ENCODE results near the gene SLC2A13.
"Not testable (repeated sequence)": the region's sequence is repeated elsewhere in the genome, so short reads cannot be mapped to it uniquely, and the experiment has no call there.

SLC2A13 gene

DNA sequence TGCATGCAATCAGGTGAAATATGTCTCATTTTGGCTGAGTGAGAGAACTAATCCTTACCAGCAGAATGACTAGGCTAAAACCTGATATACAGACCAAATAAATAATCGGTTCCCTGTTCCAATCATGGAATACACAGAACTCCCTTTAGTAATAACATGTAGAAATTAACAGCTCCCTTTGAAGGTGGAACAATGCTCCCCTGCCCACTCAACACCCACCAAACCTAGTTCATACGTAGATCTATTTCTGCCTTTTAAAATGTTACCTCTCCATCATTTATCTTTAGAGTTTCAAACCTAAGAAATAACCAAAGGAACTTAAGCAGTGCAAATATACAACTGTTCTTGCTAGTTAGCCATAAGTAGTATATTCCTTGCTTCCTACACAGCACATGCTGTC lies 332.6 kb downstream of the SLC2A13 start:
- in situ Hi-C loops (cut with MboI; ENCODE audit: low sequenced_read_pairs): no loop called here

DNA sequence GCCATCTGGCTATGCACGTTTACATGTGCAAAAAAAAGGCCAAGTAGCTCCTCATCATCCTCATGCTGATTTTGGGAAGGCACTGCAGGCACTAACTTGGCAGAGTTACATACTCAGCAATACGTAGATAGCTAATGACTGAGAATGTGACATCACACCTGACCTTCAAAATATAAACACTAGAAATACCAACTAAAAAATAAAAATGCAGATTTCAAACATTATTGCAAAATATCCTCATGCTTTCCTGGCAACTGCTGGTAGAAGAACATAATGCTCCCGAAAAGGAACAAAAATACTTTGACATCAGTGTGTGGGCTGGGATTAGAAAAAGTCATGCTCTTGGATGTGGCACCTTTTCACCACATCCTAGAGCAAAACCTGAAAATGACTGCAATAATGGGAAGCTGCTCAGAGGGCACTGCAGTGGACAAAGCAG lies 333.0 kb downstream of the SLC2A13 start:
- in situ Hi-C loops (cut with MboI; ENCODE audit: low sequenced_read_pairs): no loop called here

DNA sequence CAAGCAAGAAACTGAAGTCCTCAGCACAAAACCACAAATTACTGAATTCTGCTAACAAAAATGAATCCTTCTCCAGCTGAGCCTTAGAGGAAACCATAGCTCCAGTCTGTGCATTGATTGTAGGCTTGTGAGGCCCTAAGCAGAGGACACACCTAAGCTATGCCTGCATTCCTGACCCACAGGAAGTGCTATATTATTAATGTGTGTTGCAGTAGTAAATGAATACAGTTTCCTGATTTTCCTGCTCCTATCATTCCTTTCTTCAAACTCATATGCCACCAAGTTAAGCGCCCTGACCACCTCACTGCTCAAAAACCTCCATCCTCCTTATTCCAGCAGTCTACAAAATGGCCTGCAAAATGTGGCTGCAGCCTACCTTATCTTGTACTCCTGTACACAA lies 334.4 kb downstream of the SLC2A13 start:
- in situ Hi-C loops (cut with MboI; ENCODE audit: low sequenced_read_pairs): no loop called here

DNA sequence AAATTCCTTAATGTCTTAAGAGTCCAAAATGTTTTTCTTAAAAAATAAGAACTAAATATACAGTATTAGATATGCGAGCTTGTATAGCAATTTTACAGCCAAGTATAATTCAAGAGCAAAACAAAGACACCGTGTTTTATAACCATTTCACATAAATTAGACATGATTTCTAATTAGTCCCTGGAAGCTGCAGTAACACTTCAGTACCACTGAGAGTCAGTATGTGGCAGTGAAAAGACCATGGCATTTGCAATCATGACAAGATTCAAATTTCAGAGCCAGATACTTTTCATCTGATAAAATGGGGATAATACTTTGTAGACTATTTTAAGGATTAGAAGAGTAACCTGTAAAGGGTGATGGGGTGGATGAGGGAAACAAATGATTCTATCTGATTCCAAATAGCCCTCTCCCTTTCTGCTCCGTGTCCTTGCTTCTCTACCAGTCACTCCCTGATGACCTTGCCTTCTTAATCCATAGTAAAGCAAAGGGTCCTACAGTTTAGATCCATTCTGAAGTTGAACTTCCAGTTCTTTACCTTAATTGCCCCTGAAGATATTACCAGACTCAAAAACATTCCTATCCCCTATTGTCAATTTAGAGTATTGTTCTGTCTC lies 340.8 kb downstream of the SLC2A13 start:
- in situ Hi-C loops (cut with MboI; ENCODE audit: low sequenced_read_pairs): no loop called here

DNA sequence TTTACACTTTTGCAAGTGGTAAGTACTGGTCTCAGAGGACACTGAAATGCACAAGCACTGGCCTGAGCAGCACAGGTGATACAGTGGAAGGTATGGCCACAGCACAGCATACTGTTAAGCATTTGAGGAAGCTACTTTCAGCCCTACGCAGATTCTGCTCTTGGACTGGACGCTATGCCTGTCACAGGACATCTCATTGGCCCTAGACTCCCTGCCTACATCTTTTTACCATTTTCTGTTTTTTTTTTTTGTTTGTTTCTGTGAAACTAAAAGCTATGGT lies 342.1 kb downstream of the SLC2A13 start:
- in situ Hi-C loops (cut with MboI; ENCODE audit: low sequenced_read_pairs): no loop called here

DNA sequence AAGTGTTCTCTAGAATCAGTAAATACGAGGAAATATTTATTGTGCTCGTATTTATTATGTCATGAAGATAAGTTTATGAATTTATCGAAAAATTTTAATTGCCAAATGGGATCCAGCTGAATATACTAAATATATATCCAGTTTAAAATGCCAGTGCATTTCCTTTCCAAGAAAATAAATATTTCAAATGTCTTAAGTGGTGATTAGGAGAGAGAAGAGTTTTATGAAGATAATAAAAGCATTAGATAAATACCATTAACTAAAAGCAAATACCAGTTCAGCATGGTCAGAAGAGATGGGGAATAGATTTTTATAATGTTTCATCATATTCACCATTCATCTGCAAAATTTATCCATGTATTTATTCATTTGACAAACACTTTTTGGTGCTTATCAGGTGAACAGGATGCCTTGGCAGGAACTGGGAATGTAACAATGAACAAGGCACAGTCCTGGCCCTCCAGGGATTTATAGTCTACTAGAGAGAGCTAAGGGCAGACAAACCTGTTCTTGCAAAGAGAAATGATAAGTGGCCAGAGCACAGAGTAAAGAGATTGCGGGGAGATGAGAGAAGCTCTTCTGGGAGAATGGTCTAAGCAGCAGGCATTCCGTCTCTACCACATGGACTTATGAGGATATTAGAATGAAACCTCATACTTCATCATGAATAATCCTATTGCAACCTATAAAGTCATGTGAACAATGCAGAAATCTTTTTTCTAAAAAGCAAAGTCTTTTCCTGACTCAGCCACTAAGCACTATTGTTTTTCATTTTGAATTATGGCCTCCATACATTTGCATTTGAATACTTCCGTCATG lies 342.6 kb downstream of the SLC2A13 start:
- in situ Hi-C loops (cut with MboI; ENCODE audit: low sequenced_read_pairs): no loop called here

DNA sequence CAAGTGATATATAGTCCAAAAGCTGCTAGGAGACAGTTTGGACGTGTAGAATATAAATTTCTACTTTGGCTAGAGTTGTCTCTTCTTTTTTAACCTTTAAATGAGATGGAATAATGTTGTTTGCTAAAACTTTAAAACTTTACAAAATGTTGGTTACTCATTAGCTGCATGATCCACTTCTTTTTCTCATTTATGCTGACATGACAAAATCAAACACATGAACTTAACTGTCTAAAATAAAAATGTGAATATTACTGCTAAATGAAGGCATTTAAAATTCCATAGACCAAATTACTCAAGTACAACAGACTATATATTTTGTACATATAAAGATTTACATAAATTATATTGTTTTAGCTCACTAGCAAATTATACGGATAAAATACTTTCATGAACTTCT lies 350.4 kb downstream of the SLC2A13 start:
- in situ Hi-C loops (cut with MboI; ENCODE audit: low sequenced_read_pairs): no loop called here

DNA sequence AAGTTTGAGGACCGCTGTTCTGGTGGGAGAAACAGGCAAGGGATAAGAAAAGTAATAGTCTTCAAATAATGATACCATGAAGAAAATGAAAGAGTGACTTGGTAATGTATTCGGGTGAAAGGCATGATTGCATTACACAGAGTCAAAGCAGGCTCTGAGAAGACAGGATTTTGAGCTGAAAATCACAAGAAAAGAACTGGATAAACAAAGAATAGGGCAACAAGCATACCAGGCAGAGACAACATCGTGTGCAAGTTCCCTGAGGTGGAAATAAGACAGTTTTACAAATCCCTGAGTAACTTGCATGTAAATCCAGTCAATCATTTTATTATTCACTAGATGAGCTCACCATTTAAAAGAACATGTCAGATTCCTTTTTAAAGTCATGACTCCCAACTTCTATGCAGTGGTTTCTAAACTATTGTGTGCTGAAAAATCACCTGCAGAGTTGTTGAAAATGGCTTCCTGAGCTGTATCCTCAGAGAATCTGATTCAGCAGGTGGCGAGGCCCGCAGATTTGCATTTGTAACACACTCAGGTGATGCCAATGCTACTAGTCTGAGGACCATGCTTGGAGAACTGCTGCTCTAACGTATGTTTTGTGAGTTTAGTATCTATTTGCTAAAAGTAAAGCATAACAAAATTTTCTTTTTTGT lies 353.3 kb downstream of the SLC2A13 start:
- in situ Hi-C loops (cut with MboI; ENCODE audit: low sequenced_read_pairs): no loop called here

DNA sequence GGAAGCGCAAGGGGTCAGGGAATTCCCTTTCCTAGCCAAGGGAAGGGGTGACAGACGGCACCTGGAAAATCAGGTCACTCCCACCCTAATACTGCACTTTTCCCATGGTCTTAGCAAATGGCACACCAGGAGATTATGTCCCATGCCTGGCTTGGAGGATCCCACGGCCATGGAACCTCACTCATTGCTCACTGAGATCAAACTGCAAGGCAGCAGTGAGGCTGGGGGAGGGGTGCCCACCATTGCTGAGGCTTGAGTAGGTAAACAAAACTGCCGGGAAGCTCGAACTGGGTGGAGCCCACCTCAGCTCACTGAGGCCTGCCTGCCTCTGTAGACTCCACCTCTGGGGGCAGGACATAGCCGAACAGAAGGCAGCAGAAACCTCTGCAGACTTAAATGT lies 359.7 kb downstream of the SLC2A13 start:
- in situ Hi-C loops (cut with MboI; ENCODE audit: low sequenced_read_pairs): not testable (repeated sequence)

DNA sequence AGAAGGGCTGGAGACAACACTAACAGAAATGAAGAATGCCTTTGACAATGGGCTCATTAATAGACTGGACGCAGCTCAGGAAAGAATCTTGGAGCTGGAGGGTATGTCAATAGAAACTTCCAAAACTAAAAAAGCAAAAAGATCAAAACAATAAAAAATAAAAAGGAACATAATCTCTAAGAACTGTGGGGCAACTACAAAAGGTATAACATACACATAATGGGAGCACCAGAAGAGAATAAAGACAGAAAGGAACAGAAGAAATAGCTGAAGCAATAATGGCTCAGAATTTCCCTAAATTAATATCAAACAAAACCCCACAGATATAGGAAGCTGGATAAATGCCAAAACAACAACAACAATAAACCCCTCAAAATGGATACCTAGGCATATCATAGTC lies 362.2 kb downstream of the SLC2A13 start:
- in situ Hi-C loops (cut with MboI; ENCODE audit: low sequenced_read_pairs): no loop called here

DNA sequence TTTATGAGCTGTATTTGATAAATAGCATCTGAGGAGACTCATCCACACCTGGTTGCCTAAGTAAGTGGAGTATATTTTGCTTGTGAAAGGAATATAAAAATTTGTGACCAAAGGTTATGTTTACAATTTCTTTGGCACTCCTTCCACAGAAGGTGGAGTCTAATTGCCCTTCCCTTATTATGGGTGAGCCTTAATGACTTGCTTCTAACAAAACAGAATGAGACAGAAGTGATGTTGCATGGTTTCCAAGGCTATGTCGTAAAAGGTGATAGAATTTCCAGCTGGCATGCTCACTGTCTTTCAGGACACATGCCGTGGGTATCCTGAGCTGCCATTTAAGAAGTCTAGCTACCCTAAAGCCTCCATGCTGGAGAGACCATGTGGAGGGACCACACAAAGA lies 369.5 kb downstream of the SLC2A13 start:
- in situ Hi-C loops (cut with MboI; ENCODE audit: low sequenced_read_pairs): no loop called here

DNA sequence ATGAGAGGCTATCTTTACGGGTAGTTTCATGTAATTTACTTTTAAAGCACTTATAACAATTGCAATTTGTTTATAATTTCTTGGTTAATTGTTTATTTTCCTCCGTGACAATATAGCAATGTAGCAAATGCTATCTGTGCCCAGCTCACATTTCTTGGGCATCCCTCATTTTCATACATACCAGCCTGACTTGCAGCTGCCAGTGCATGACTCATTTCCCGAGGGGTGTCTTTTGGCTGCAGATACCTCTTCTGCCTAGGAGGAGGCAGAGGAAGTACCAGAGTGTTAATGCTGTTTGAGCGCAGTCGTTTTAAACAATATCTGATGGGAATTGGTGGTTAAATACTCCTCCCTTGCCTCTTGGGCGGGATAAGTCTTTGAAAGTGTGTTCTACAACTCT lies 382.1 kb downstream of the SLC2A13 start:
- in situ Hi-C loops (cut with MboI; ENCODE audit: low sequenced_read_pairs): no loop called here

DNA sequence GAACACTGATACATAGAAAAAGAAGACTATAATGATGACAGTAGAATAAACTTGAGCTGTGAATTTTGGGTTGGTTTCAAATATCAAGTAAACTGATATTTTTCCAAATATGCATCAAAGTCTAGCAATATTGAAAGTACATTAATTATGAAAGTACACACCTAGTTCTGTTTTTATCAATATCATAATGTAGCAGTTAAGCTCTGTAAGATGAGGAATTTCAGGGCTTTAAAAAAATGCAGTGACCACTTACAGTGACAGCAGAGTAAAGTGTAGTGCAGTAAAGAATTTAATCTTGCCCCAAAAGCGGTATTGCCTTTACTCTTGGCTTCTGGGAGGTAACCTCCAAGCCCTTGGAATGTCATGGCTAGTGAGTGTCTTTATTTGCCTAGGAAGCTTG lies 383.4 kb downstream of the SLC2A13 start:
- in situ Hi-C loops (cut with MboI; ENCODE audit: low sequenced_read_pairs): no loop called here

DNA sequence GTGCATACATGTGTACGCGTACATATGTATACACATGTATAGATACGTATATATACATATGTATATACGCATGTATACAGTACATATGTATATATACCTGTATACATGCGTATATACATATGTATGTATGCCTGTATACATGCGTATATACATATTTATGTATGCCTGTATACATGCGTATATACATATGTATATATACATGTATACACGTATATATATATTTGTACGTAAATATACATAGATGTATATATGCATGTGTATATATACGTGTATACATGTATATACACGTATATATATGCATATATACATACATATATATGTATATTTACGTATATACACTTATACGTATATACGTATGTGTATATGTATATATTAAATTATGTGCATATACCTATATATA lies 392.3 kb downstream of the SLC2A13 start:
- in situ Hi-C loops (cut with MboI; ENCODE audit: low sequenced_read_pairs): no loop called here

DNA sequence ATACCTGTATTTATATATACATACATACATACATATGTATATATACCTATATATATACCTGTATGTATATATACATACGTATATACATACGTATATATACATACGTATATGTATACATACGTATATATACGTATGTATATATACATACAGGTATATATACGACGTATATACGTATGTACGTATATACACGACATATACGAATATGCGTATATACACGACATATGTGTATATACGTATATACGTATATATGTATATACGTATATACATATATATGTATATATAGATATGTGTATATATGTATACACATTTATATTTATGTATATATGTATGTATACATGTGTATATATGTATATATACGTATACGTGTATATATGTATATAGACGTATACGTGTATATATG lies 393.5 kb downstream of the SLC2A13 start:
- in situ Hi-C loops (cut with MboI; ENCODE audit: low sequenced_read_pairs): no loop called here

All from HL-60/S4 treated with phorbol 12-myristate 13-acetate at 8.2 ng/mL for 4 days and 3 days (cell line).